ENCODE measurements around the gene ADGRV1. TPM values are rescaled to one million over a fixed set of nuclear protein-coding genes. Genes with fewer than 3 reads are reported as not detected.
"Not testable (repeated sequence)": the region's sequence is repeated elsewhere in the genome, so short reads cannot be mapped to it uniquely, and the experiment has no call there.

ADGRV1 gene
- total RNA-seq, 1 donor from 2014 or later: 1.7 TPM

DNA sequence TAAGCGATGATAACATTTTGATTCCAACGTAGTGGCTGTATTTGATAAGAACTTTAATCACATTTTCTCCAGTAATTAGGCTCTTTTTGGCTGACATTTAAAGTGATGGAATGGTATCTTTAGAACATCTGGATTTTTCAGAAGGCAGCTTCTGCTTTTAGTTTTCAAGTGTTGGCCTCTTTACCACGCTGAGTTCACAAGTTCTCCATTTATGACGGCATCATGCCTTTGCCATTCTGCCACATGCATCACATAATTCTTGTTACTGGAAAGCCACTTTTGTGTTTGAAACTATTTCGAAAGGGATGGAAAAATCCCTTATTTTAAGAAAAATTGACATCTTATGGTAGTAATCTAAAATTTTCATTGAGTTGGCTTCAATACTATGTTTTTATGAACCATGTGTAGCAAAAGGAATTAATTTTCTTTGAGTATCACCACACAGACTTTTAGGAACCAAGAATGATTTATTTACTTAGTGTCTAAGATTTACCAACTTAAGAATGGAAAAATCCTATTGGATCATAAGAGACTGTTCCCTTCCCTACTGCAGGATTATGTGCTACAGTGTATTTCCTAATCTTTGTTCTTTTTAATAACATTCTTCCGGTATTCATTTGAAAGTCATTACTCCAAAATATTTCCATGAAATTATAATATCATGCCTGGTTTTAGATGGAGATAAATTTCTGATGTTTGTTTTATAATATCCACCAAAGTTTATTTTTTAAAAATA lies 344.2 kb downstream of the ADGRV1 start:
- DNase-seq (ENCODE audit: low spot score) (no peak), ATAC-seq (peak; percentile 41)
- intact Hi-C loops (cut with DNase I): no loop called here

DNA sequence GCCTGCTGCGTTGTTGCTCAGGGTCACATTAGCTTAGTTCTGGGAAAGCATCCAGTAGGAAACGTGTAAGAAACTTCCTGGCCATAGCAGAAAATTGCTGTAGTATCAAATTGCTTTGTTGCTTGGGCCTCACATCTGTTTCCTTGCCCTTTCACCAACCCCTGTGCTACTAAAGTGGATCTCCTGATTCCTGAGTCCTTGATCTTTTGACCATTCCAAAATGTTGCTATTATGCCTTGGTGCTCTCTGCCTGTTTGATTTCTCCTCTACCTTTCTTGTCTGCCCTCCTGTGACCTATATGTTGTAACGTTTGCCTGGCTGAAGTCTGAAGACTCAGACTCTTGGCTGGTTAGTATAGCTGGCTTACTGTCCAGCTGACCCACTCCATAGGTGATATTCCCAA lies 350.5 kb downstream of the ADGRV1 start:
- ATAC-seq (peak; percentile 53), DNase-seq (ENCODE audit: low spot score) (no peak)
- intact Hi-C loops (cut with DNase I): no loop called here

- intact Hi-C loops (cut with DNase I): no loop called here
- no peak for ATAC-seq
- DNase-seq (ENCODE audit: low spot score): no peak
These were observed 351.3 kb downstream of the ADGRV1 start for GRCh38 chr5:90909940-90910339.

DNA sequence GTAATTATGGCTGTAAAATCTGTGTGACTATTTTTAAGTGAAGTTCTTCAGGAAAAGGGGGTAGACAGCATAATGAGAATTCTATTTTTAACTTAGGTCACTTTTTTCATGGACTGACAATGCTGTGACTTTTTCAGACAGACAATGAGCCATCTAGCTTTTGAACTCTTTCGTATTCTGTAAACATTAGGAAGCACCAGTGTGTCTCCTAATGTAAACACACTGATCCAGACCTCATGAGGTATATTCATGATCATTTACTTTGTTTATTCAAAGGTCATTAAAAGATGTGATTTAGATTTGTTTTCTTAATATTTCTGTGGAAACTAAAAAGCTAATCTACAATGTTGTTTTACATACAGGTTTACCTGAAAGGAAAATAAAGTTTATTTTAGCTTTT lies 352.6 kb downstream of the ADGRV1 start:
- intact Hi-C loops (cut with DNase I): no loop called here

DNA sequence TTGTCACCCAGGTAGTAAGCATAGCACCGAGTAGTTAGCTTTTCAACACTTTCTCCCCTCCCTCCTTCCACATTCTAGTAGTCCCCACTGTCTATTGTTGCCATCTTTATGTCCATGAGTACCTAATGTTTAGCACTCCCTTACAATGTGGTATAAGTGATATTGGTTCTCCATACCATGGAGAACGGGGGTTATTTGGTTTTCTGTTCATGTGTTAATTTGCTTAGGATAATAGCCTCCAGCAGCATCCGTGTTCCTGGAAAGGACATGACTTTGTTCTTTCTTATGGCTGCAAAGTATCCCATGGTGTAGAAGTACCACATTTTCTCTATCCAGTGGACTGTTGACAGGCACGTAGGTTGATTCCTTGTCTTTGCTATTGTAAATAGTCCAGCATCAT lies 353.9 kb downstream of the ADGRV1 start:
- ATAC-seq (no peak), DNase-seq (ENCODE audit: low spot score) (no peak)
- intact Hi-C loops (cut with DNase I): no loop called here

More for the DNA sequence above, 352.6 kb downstream of the ADGRV1 start:
- ATAC-seq: no peak
- DNase-seq (ENCODE audit: low spot score): no peak

DNA sequence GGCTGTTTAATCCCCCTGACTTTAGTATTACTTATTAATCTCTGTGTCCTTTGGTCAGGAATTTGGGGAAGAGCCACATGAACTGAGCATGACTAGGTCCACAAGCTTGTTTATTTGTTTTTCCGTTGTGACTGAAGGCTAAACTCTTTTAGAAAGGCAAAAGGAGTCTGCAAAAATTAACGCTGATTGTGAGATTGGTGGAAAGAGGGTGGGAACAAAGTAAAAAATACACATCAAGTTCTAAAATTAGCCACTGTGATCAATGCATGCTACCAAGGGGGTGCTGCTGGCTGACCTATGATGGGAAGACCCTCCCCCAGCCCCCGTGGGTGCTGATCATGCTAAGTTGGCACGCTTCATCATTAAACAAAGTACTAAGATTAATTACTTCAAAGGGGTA lies 356.8 kb downstream of the ADGRV1 start:
- no peak for DNase-seq (ENCODE audit: low spot score)
- intact Hi-C loops (cut with DNase I): no loop called here
- ATAC-seq: no peak

GRCh38 chr5:90916947-90917800 lies 358.6 kb downstream of the ADGRV1 start:
- ATAC-seq: no peak
- intact Hi-C loops (cut with DNase I): no loop called here
- DNase-seq (ENCODE audit: low spot score): no peak

- no peak for DNase-seq (ENCODE audit: low spot score)
- no peak for ATAC-seq
- intact Hi-C loops (cut with DNase I): no loop called here
These were observed 359.5 kb downstream of the ADGRV1 start for GRCh38 chr5:90917928-90918668.

- ATAC-seq (no peak), DNase-seq (ENCODE audit: low spot score) (no peak)
- intact Hi-C loops (cut with DNase I): no loop called here
These were observed 362.9 kb downstream of the ADGRV1 start for GRCh38 chr5:90921418-90921973.

- ATAC-seq; DNase-seq (ENCODE audit: low spot score); intact Hi-C loops (cut with DNase I): not testable (repeated sequence)
These were observed 365.6 kb downstream of the ADGRV1 start for GRCh38 chr5:90924222-90924621.

DNA sequence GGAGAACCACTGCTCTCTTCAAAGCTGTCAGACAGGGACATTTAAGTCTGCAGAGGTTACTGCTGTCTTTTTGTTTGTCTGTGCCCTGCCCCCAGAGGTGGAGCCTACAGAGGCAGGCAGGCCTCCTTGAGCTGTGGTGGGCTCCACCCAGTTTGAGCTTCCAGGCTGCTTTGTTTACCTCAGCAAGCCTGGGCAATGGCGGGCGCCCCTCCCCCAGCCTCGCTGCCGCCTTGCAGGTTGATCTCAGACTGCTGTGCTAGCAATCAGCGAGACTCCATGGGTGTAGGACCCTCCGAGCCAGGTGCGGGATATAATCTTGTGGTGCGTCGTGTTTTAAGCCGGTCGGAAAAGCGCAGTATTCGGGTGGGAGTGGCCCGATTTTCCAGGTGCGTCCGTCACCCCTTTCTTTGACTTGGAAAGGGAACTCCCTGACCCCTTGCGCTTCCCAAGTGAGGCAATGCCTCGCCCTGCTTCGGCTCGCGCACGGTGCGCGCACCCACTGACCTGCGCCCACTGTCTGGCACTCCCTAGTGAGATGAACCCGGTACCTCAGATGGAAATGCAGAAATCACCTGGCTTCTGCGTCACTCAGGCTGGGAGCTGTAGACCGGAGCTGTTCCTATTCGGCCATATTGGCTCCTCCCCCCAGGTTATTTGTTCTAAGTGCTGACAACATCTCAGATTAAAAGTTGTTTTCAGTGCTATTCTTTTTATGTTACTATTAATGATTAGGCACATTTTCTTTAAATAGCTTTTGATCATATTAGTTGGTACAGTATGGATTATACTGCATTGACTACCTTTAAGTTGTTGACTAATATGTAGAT lies 370.6 kb downstream of the ADGRV1 start:
- DNase-seq (ENCODE audit: low spot score); ATAC-seq; intact Hi-C loops (cut with DNase I): not testable (repeated sequence)

DNA sequence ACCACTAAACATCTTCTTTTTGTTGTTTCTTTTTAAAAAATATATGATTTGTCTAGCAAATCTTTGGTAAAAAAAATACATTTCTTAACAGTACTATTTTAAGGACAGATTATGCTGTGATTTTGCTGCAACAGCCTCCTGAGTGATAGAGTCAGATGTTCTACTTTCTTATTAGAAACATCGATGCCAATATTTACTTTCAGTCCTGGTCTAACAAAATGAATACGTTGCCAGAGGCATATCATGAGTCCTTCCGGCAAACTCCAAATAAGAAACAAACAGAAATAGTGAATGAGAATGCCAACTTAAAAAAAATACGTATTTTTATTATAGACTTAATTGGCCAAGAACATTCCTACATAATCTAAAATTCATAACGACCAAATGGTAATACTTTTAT lies 371.5 kb downstream of the ADGRV1 start:
- intact Hi-C loops (cut with DNase I): loop anchor here (10.0 kb wide), 1 partner anchor 165 kb away; no protein-coding TSS in a partner anchor
- DNase-seq (ENCODE audit: low spot score) (no peak), ATAC-seq (no peak)

DNA sequence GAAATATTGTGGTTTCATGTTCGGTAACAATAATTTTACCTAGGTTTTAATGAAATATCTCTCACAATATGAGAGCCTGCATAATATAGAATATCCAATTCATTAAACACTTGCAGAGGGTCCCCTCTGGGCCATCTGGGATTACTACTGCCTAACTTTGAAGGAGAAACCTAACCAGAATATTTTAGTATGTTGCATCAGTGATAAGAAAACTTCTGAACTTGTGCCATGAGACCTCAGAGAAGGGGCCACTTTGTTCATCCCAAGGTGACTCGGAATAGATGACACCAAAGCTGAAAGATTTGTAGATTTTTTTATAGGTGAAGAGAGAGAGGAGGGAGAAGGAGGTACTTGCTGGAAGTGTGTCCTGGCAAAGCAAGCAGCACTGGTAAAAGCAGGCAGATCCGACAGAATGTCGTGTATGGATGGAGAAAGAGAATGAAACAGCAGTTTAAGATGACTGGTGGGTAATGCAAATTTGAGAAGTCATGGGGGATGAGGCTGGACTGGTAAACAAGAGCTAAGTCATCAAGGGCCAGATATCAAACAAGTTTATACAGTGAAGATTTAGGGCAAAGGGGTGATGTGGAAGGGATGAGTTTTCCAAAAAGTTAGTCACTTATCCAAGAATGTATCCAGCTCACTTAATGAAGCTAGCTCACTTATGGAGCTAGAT lies 372.3 kb downstream of the ADGRV1 start:
- ATAC-seq (no peak), DNase-seq (ENCODE audit: low spot score) (no peak)
- intact Hi-C loops (cut with DNase I): loop anchor here (10.0 kb wide), 1 partner anchor 164 kb away; no protein-coding TSS in a partner anchor

DNA sequence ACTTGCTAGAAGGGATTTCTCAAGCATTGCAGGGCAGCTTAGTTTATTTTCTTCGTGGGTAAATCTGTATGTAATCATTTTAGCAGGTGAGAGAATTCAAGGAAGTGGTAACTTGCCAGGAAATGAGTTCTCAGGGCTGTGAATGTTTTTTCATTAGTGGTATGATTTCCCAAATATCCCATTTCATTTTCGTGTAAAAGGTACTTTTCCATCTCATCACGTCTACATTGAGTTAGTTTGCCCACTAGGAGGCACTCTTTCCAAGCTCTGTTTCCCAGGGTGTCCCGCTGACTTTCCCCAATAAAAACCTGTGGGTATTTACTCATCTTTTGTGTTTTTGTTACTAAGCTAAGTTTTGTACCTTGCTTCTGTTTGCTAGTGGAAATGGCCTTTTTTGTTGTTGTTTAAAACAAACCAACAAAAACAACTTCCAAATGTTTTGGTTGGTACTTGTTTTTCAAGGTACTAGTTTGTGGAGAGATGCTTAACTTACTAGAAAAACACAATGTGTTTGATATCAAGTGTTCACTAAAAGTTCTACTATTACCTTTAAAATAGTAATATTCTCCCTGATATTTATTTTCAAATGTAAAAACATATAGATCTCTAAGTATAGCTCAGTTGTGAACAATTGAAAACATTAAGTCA lies 373.6 kb downstream of the ADGRV1 start:
- intact Hi-C loops (cut with DNase I): loop anchor here (10.0 kb wide), 1 partner anchor 163 kb away; no protein-coding TSS in a partner anchor
- DNase-seq (ENCODE audit: low spot score): peak; percentile 61
- ATAC-seq: peak; percentile 87

DNA sequence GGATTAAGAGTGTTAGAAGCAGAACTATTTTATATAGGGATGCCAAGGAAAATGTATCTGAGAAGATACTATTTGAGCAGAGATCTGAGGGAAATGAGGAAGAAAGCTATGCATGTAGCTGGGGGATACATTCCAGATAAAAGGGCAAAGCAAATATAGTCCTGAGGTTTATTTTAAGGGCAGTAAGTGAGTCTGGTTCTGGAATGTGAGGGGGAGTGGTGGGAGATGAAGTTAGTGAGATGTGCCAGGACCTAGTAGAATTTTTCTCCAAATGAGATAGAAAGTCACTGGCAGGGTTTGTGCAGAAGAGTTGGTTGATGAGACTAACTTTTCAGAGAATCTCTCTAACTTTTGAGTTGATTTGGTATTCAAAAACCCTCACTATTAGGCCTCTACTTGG lies 374.7 kb downstream of the ADGRV1 start:
- intact Hi-C loops (cut with DNase I): loop anchor here (10.0 kb wide), 1 partner anchor 162 kb away; no protein-coding TSS in a partner anchor
- DNase-seq (ENCODE audit: low spot score) (no peak), ATAC-seq (no peak)

GRCh38 chr5:90934091-90934719 lies 375.6 kb downstream of the ADGRV1 start:
- ATAC-seq: no peak
- intact Hi-C loops (cut with DNase I): loop anchor here (10.0 kb wide), 1 partner anchor 161 kb away; no protein-coding TSS in a partner anchor
- no peak for DNase-seq (ENCODE audit: low spot score)

GRCh38 chr5:90934738-90935137 lies 376.1 kb downstream of the ADGRV1 start:
- intact Hi-C loops (cut with DNase I): loop anchor here (10.0 kb wide), 1 partner anchor 160 kb away; no protein-coding TSS in a partner anchor
- ATAC-seq (no peak), DNase-seq (ENCODE audit: low spot score) (no peak)
